ENCODE results near the gene ITIH5.

The ITIH5 gene

GRCh38 chr10:7534480-7534852 is 132.3 kb downstream of the ITIH5 start:
- TF ChIP-seq, protein P1, sequence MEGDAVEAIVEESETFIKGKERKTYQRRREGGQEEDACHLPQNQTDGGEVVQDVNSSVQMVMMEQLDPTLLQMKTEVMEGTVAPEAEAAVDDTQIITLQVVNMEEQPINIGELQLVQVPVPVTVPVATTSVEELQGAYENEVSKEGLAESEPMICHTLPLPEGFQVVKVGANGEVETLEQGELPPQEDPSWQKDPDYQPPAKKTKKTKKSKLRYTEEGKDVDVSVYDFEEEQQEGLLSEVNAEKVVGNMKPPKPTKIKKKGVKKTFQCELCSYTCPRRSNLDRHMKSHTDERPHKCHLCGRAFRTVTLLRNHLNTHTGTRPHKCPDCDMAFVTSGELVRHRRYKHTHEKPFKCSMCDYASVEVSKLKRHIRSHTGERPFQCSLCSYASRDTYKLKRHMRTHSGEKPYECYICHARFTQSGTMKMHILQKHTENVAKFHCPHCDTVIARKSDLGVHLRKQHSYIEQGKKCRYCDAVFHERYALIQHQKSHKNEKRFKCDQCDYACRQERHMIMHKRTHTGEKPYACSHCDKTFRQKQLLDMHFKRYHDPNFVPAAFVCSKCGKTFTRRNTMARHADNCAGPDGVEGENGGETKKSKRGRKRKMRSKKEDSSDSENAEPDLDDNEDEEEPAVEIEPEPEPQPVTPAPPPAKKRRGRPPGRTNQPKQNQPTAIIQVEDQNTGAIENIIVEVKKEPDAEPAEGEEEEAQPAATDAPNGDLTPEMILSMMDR (IDR thresholded peaks at IDR 0.05): no peak

GRCh38 chr10:7533657-7534479 is 132.9 kb downstream of the ITIH5 start:
- TF ChIP-seq, protein P1 (IDR thresholded peaks at IDR 0.05): no peak

DNA sequence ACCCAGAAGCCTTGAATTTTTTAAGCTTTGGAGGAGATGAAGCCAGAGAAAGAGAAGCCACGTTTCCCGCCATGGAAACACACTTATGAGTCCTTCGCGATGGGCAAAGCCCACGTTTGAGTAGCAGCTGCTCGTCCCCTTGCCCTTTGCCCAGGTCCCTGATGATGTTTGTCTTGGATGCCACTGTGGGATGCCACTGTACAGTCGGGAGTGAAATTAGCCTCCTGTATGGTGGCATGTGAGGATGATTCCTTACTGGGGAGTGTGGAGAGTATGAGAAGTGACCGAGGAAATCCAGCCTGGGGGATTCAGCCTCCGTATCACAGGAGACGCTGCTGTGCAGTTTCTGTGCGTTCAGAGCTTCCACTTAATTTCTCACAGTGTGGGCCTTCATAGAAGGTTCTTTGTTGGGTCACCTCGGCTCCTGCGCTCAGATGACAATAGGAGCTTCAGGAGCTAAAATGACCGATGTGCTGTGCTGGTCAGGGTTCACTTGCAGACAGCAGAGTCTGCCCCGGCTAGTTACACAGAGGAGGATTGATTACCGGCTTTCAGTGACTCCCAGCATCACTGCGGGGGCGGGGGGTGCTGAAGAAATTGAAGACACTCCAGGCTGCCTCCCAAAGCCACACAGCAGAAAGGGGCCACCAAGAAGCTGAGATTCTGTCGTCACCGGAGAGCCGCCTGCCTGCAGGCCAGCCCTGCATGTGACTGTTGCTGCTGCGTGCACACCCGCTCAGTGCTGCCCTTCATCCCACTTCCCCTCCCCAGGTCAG is 133.9 kb downstream of the ITIH5 start:
- TF ChIP-seq, protein P1 (IDR thresholded peaks at IDR 0.05): no peak

GRCh38 chr10:7529638-7530037 is 137.1 kb downstream of the ITIH5 start:
- TF ChIP-seq, protein P1 (IDR thresholded peaks at IDR 0.05): peak; percentile 56

DNA sequence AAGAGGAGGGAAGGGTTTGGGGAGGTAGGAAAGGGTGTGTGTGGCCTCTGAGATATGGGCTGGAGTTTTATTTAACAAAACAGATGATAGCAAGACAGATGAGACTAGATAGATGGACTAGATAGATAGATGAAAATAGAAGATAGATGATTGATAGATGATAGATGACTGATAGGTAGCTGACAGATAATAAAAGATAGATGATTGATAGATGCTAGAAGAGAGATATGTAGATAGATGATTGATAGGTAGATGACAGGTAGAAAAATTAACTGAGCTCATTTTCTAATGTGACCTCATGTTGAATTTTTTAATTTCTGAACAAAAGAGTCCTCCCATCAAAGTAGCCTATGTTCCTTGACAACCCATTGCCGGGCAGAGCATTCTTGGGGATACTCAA is 139.3 kb downstream of the ITIH5 start:
- TF ChIP-seq, protein P1 (IDR thresholded peaks at IDR 0.05): no peak

DNA sequence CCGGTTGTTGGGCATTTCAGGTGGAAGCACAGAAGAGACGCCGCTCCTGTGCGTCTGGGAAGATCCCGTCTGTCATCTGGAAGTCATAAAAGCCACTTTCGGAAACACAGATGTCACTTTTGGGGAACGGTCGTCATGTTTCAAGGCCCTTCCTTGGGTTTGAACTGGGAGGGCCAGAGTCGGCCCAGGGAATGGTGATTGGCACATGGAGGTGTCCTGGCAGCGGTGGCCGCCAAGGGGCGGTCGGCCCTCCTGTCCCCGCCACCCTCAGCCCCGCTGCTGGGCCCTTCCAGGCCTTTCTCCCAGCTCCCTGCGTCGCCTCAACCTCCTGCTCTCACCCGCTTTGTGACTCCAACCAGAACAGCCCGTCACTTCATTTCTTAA is 140.8 kb downstream of the ITIH5 start:
- TF ChIP-seq, protein P1 (IDR thresholded peaks at IDR 0.05): no peak

- TF ChIP-seq, protein P1 (IDR thresholded peaks at IDR 0.05): peak; percentile 83
Observed at GRCh38 chr10:7525314-7526016, 141.3 kb downstream of the ITIH5 start.

Data from LNCAP (cell line).